Endothelial cell of umbilical vein (primary cell): ENCODE results near the gene TSHZ1. TPM values are rescaled to one million over a fixed set of nuclear protein-coding genes. Genes with fewer than 3 reads are reported as not detected.

ENCODE experiments used
- BruUV-seq: library from RNA; stranded (reverse); fragments of 400-500 nt; replicated peaks from 2 replicates; lab custom pipeline; 2021; lab: Mats Ljungman, UMichigan
- CTCF ChIA-PET: fragments of 300-600, 350-600 bp; sonication (Branson Sonifier 250); formaldehyde crosslinking; loops from one replicate; lab custom pipeline; 2021; ENCODE audit warnings: antibody characterized with exemption, inconsistent platforms; lab: Charles Lee
- POLR2A ChIA-PET: fragments of 300-600, 350-600 bp; sonication (Branson Sonifier 250); formaldehyde crosslinking; loops from one replicate; lab custom pipeline; 2021; ENCODE audit warnings: antibody characterized with exemption, inconsistent platforms; lab: Charles Lee
- DNase-seq: peaks from one replicate; pipeline ENCODE4 v3.0.0-alpha.2; 2011; ENCODE audit warnings: low read depth, low spot score
- FAIRE-seq: peaks from 2 replicates; lab custom pipeline; 2011; peaks lifted over from hg19 to GRCh38; lab: Jason Lieb, UNC
- H2AFZ ChIP-seq: 2 replicates; pipeline ENCODE4 v1.6.0; 2012; ENCODE audit warnings: low read depth, low read length, control low read depth, inconsistent platforms
- H3K27ac ChIP-seq: 2 replicates; pipeline ENCODE4 v1.5.1; 2011; ENCODE audit warnings: low read depth, mild to moderate bottlenecking, control low read depth, low read length, moderate library complexity; ENCODE audit not compliant: insufficient read depth
- H3K27me3 ChIP-seq, 2 experiments: 2 replicates each; pipeline versions ENCODE4 v1.6.0 to v1.6.1; 2011; ENCODE audit warnings: low read length in 2 of 2, mixed read lengths in 1 of 2; ENCODE audit not compliant: control insufficient read depth in 2 of 2, insufficient read depth in 2 of 2
- H3K36me3 ChIP-seq, 2 experiments: 2 replicates in 1 of 2; 3 replicates in 1 of 2; pipeline ENCODE4 v1.5.1; 2011; ENCODE audit warnings: low read length in 2 of 2, mild to moderate bottlenecking in 1 of 2, moderate library complexity in 1 of 2; ENCODE audit not compliant: control insufficient read depth in 2 of 2, insufficient read depth in 2 of 2; ENCODE audit errors: extremely low read depth in 1 of 2
- H3K4me1 ChIP-seq: 3 replicates; pipeline ENCODE4 v1.5.1; 2011; ENCODE audit warnings: mild to moderate bottlenecking, low read length; ENCODE audit not compliant: control insufficient read depth, insufficient read depth; ENCODE audit errors: extremely low read depth
- H3K4me2 ChIP-seq: 2 replicates; pipeline ENCODE4 v1.6.1; 2011; ENCODE audit warnings: low read length, control low read depth, mixed read lengths; ENCODE audit not compliant: insufficient read depth
- H3K4me3 ChIP-seq, 3 experiments: fragments of 200-600 bp in 1 of 3; sonication (generic), shearing (Covaris generic) in 1 of 3; replicated peaks in 1 of 3; 2 replicates each; pipeline ENCODE4 v1.5.1; 2011 to 2016; ENCODE audit warnings: control low read depth in 3 of 3, low read length in 3 of 3, mild to moderate bottlenecking in 2 of 3, inconsistent platforms in 1 of 3, low read depth in 1 of 3, moderate library complexity in 1 of 3; ENCODE audit not compliant: insufficient read depth in 1 of 3
- H3K79me2 ChIP-seq: 2 replicates; pipeline ENCODE4 v1.6.0; 2012; ENCODE audit warnings: low read length, inconsistent platforms; ENCODE audit not compliant: control insufficient read depth, insufficient read depth
- H3K9ac ChIP-seq: replicated peaks from 2 replicates; pipeline ENCODE3; 2011; ENCODE audit warnings: low read length, control low read depth; ENCODE audit not compliant: insufficient read depth; ENCODE audit errors: extremely low read depth
- H3K9me1 ChIP-seq: replicated peaks from 3 replicates; pipeline ENCODE4 v1.6.0; 2011; ENCODE audit warnings: mild to moderate bottlenecking, low read length; ENCODE audit not compliant: control insufficient read depth, insufficient read depth; ENCODE audit errors: extremely low read depth
- H3K9me3 ChIP-seq: replicated peaks from 2 replicates; pipeline ENCODE4 v1.5.1; 2012; ENCODE audit warnings: low read length, inconsistent platforms; ENCODE audit not compliant: control insufficient read depth, insufficient read depth
- H4K20me1 ChIP-seq: replicated peaks from 2 replicates; pipeline ENCODE3; 2011; ENCODE audit warnings: mild to moderate bottlenecking, low read length; ENCODE audit not compliant: control insufficient read depth, insufficient read depth; ENCODE audit errors: extremely low read depth
- EZH2 ChIP-seq: IDR thresholded peaks from 2 replicates; pipeline ENCODE4 v1.6.1; 2012; ENCODE audit warnings: borderline replicate concordance, low read depth, mild to moderate bottlenecking, moderate library complexity, low read length, inconsistent platforms; ENCODE audit not compliant: severe bottlenecking
- FOS ChIP-seq: IDR thresholded peaks from 2 replicates; pipeline ENCODE4 v1.6.1; 2011; ENCODE audit warnings: mild to moderate bottlenecking, low read length, moderate library complexity, borderline replicate concordance; ENCODE audit not compliant: insufficient read depth
- GATA2 ChIP-seq: IDR thresholded peaks from 2 replicates; pipeline ENCODE4 v1.7.0; 2011; ENCODE audit warnings: low read depth, mild to moderate bottlenecking, moderate library complexity, mixed read lengths, low read length; ENCODE audit not compliant: insufficient read length, insufficient read depth
- JUN ChIP-seq: IDR thresholded peaks from 2 replicates; pipeline ENCODE4 v1.6.1; 2011; ENCODE audit warnings: borderline replicate concordance, low read depth; ENCODE audit not compliant: insufficient read length, insufficient read depth
- MYC ChIP-seq: IDR thresholded peaks from one replicate; pipeline ENCODE4 v1.6.1; 2011; ENCODE audit warnings: mild to moderate bottlenecking, low read depth, low read length
- POLR2A ChIP-seq: IDR thresholded peaks from 2 replicates; pipeline ENCODE4 v1.6.1; 2012; ENCODE audit warnings: low read depth, mild to moderate bottlenecking, control low read depth, low read length
- POLR2AphosphoS5 ChIP-seq: IDR thresholded peaks from 2 replicates; pipeline ENCODE4 v1.6.1; 2012; ENCODE audit warnings: low read depth, mild to moderate bottlenecking, control low read depth, low read length, moderate library complexity; ENCODE audit not compliant: insufficient read depth
- dilution Hi-C: fragments of 300-500 bp; cut with MboI; formaldehyde crosslinking; loops from one replicate; pipeline ENCODE4 v1.15.0; 2019; ENCODE audit warnings: low sequenced_read_pairs; ENCODE audit not compliant: extremely low pct_ligation_motif_present
- intact Hi-C: fragments of 100-400 bp; cut with micrococcal nuclease; formaldehyde crosslinking; loops from one replicate; pipeline ENCODE4 v1.10.0; 2022
- polyA plus RNA-seq, 4 experiments: library from polyadenylated mRNA; depleted of rRNA in 3 of 4; stranded (reverse) in 3 of 4; unstranded in 1 of 4; fragments of >200 nt; gene quantifications; 2 replicates each; pipeline versions ENCODE4 v1.2.1 to v1.2.3, GENCODE V29; 2011 to 2012; ENCODE audit warnings: missing spikeins in 1 of 4
- total RNA-seq: library from RNA; stranded (reverse); gene quantifications from 2 replicates; pipeline ENCODE4 v1.2.3, GENCODE V29; 2021
- TF ChIP-seq, protein P1 (sequence below), 2 donors: IDR thresholded peaks; 1 replicate in 1 of 2; 2 replicates in 1 of 2; pipeline ENCODE4 v1.5.1; 2011; ENCODE audit warnings: low read length in 2 of 2, mild to moderate bottlenecking in 2 of 2, moderate library complexity in 2 of 2, control low read depth in 1 of 2, inconsistent platforms in 1 of 2, low read depth in 1 of 2; ENCODE audit not compliant: insufficient read depth in 1 of 2; ENCODE audit errors: extremely low read depth in 1 of 2
- TF ChIP-seq, protein P2 (sequence below): IDR thresholded peaks from 2 replicates; pipeline ENCODE4 v1.6.1; 2011; ENCODE audit not compliant: insufficient read depth, insufficient read length

The TSHZ1 gene
- total and polyA plus RNA-seq, 2 donors (not counting 3 experiments of a cell fraction or from before 2014, with no cell fraction given): 4.2 to 10.2 TPM

DNA sequence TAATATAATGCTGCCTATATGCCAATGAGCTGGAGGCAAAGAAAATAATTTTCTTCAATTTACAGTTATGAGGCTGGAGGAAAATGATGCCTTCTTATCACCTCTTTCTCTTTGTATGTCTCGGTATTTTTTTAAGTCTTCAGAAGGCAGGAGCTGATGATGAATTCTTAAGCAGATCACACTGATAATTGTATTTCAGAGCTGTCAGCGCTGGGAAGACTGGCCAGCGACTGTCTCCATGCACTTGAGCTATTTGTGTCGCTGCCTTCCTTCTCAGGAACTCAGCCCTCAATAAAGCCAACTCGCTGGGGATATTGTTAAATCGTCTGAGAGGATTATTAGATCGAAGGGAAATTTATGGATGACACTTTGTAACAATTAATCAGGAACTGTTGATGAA, 42.0 kb upstream of the TSHZ1 start:
- H3K9me1 ChIP-seq: no peaks in the 10 kb centered on the region
- H3K4me1 ChIP-seq: no peaks in the 10 kb centered on the region
- ChIA-PET CTCF (interaction anchor here (1.2 kb wide), 1 partner anchor 35 kb away, joined by 3 read pairs; no protein-coding TSS in a partner anchor), POLR2A (no interaction called here)
- H3K79me2 ChIP-seq: no peaks in the 10 kb centered on the region
- BruUV-seq: no TSS peak
- no peak for FAIRE-seq
- intact Hi-C loops (no loop called here), dilution Hi-C loops (no loop called here)
- H3K27ac ChIP-seq: no peak overlapping the region
- no peak overlapping the region for H3K9ac ChIP-seq
- no peaks in the 10 kb centered on the region for H3K36me3 ChIP-seq
- TF ChIP-seq MYC (no peak), POLR2A (no peak), EZH2 (no peak), POLR2AphosphoS5 (no peak), FOS (no peak), JUN (no peak), GATA2 (no peak)
- TF ChIP-seq, protein P1, sequence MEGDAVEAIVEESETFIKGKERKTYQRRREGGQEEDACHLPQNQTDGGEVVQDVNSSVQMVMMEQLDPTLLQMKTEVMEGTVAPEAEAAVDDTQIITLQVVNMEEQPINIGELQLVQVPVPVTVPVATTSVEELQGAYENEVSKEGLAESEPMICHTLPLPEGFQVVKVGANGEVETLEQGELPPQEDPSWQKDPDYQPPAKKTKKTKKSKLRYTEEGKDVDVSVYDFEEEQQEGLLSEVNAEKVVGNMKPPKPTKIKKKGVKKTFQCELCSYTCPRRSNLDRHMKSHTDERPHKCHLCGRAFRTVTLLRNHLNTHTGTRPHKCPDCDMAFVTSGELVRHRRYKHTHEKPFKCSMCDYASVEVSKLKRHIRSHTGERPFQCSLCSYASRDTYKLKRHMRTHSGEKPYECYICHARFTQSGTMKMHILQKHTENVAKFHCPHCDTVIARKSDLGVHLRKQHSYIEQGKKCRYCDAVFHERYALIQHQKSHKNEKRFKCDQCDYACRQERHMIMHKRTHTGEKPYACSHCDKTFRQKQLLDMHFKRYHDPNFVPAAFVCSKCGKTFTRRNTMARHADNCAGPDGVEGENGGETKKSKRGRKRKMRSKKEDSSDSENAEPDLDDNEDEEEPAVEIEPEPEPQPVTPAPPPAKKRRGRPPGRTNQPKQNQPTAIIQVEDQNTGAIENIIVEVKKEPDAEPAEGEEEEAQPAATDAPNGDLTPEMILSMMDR (IDR thresholded peaks at IDR 0.05; ENCODE audit: extremely low read depth in 1 of 2, insufficient read depth in 1 of 2, low read depth in 1 of 2, low read length in 2 of 2): no peak
- TF ChIP-seq, protein P2, sequence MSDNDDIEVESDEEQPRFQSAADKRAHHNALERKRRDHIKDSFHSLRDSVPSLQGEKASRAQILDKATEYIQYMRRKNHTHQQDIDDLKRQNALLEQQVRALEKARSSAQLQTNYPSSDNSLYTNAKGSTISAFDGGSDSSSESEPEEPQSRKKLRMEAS: no peak
- no peak overlapping the region for H3K4me3 ChIP-seq
- H3K27me3 ChIP-seq: peaks cover 0 to 2% of the 10 kb centered on the region in 2 experiments
- no peaks in the 10 kb centered on the region for H3K9me3 ChIP-seq
- no peak overlapping the region for H3K4me2 ChIP-seq
- no peak overlapping the region for H2AFZ ChIP-seq
- no peak for DNase-seq
- H4K20me1 ChIP-seq: no peaks in the 10 kb centered on the region
